ENCODE measurements around the gene UBE2E2. TPM values are rescaled to one million over a fixed set of nuclear protein-coding genes. Genes with fewer than 3 reads are reported as not detected.
A peak's percentile ranks its signal among the peaks of the same experiment; 100 is the strongest.

UBE2E2 gene
- total and polyA plus RNA-seq, 2 of the 13 experiments (the other 11 are each of a cell fraction or from before 2014, with no cell fraction given), result 0.77 to 1.5 TPM

DNA sequence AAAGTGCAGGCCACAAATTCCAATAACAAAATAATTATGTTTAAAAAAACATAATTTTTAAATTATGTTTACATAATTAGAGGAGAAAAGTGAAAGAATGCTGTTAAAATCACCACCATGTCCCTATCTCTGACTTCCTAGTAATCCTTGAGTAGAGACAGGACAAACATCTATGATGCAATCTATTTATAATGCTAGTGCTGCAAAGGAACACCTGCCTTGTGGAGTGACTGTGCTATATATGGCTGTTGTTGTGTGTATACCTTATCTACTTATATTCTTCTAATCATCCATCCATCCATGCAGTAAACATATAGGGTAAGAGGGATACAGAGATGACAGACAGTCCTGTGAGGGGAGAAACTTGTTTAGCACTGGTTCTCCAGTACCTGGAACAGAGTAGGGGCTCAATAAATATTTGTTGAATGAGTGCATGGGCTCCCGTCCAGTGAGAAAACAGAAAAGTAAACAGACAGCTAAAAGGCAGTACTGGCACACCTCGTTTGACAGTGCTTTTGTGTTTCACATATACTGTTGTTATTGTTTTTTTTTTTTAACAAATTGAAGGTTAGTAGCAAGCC, 373.3 kb downstream of the UBE2E2 start:
- no peak for DNase-seq (ENCODE audit: low spot score)
- Histone ChIP-seq H3K9ac (ENCODE audit: insufficient read depth, low read depth, low read length) (no peak overlapping the region), H3K27ac (ENCODE audit: extremely low read length, insufficient read depth, low read length) (no peak overlapping the region), H3K4me2 (ENCODE audit: low read depth, low read length) (no peak overlapping the region), H3K36me3 (replicated peaks in 1 of 2; ENCODE audit: control insufficient read depth in 1 of 2, insufficient read depth in 2 of 2, low read length in 2 of 2) (no peaks in the 10 kb centered on the region), H3K4me3 (replicated peaks in 1 of 3; ENCODE audit: insufficient read depth in 1 of 3, low read depth in 2 of 3, low read length in 3 of 3) (no peak overlapping the region), H3K9me3 (ENCODE audit: low read length) (no peaks in the 10 kb centered on the region), H3K4me1 (ENCODE audit: insufficient read depth, low read length) (no peaks in the 10 kb centered on the region), H3K79me2 (ENCODE audit: insufficient read depth, low read length) (no peaks in the 10 kb centered on the region), H4K20me1 (ENCODE audit: insufficient read depth, low read length) (no peaks in the 10 kb centered on the region), H2AFZ (ENCODE audit: low read length) (no peak overlapping the region), H3K27me3 (ENCODE audit: control insufficient read depth in 1 of 2, insufficient read depth in 2 of 2, low read length in 2 of 2) (no peaks in the 10 kb centered on the region)
- BruUV-seq (replicated peaks), result no TSS peak
- no peak for TF ChIP-seq ZNF160 (CRISPR knock-in tag; IDR thresholded peaks at IDR 0.05)
- TF ChIP-seq CEBPB (IDR thresholded peaks at IDR 0.05; ENCODE audit: borderline replicate concordance, low read depth, low read length), result peak; percentile 42; the same call in 1 of the 2 replicates
- TF ChIP-seq SALL1 (CRISPR knock-in tag; IDR thresholded peaks at IDR 0.05), result no peak
- TF ChIP-seq ZNF543 (CRISPR knock-in tag; IDR thresholded peaks at IDR 0.05), result no peak
- WGBS (ENCODE audit: low lambda C conversion rate), result 2% methylated on average over 2 of the region's 2 CpGs
- ChIA-PET CTCF (ENCODE audit: low intra/inter-chr PET ratio, low total read pairs) (no interaction called here), POLR2A (no interaction called here)
- intact Hi-C loops (cut with micrococcal nuclease; ENCODE audit: unreplicated experiment) (no loop called here), in situ Hi-C loops (cut with HindIII; ENCODE audit: extremely low pct_ligation_motif_present, low pct_unique_long_range_greater_than_20kb) (no loop called here)
- FAIRE-seq, result no peak
- ATAC-seq, result no peak

DNA sequence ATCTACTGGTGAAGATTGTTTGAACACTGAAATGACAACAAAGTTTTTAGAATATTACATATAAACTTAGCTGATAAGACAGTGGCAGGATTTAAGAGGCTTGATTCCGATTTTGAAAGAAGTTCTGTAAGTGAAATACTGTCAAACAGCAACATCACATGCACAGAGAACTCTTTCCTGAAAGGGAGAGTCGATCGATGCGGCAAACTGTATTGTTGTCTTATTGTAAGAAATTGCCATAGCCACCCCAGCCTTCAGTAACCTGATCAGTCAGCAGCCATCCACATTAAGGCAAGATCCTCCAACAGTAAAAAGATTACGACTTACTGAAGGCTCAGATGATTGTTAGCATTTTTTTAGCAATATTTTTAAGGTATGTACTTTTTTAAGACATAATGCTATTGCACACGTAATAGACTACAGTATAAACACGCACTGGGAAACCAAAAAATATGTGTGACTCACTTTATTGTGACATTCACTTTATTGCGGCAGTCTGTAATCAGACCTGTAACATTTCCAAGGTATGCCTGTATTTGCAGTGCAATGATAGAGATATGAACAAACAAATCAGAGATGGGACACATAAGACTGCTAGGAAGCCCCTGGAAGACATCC, 377.1 kb downstream of the UBE2E2 start:
- Histone ChIP-seq H3K4me1 (ENCODE audit: insufficient read depth, low read length) (no peaks in the 10 kb centered on the region), H3K9me3 (ENCODE audit: low read length) (no peaks in the 10 kb centered on the region), H3K4me2 (ENCODE audit: low read depth, low read length) (no peak overlapping the region), H4K20me1 (ENCODE audit: insufficient read depth, low read length) (no peaks in the 10 kb centered on the region), H3K79me2 (ENCODE audit: insufficient read depth, low read length) (no peaks in the 10 kb centered on the region), H3K36me3 (replicated peaks in 1 of 2; ENCODE audit: control insufficient read depth in 1 of 2, insufficient read depth in 2 of 2, low read length in 2 of 2) (no peaks in the 10 kb centered on the region), H3K9ac (ENCODE audit: insufficient read depth, low read depth, low read length) (no peak overlapping the region), H3K27me3 (ENCODE audit: control insufficient read depth in 1 of 2, insufficient read depth in 2 of 2, low read length in 2 of 2) (no peaks in the 10 kb centered on the region), H3K4me3 (replicated peaks in 1 of 3; ENCODE audit: insufficient read depth in 1 of 3, low read depth in 2 of 3, low read length in 3 of 3) (no peak overlapping the region), H3K27ac (ENCODE audit: extremely low read length, insufficient read depth, low read length) (no peak overlapping the region), H2AFZ (ENCODE audit: low read length) (no peak overlapping the region)
- ChIA-PET CTCF (ENCODE audit: low intra/inter-chr PET ratio, low total read pairs) (no interaction called here), POLR2A (no interaction called here)
- FAIRE-seq, result no peak
- ATAC-seq, result no peak
- BruUV-seq (replicated peaks), result no TSS peak
- DNase-seq (ENCODE audit: low spot score), result no peak
- 40% methylated on average over 8 of the region's 8 CpGs for WGBS (ENCODE audit: low lambda C conversion rate)
- in situ Hi-C loops (cut with HindIII; ENCODE audit: extremely low pct_ligation_motif_present, low pct_unique_long_range_greater_than_20kb), result no loop called here
- intact Hi-C loops (cut with micrococcal nuclease; ENCODE audit: unreplicated experiment), result no loop called here
- TF ChIP-seq ZNF512B (CRISPR knock-in tag; IDR thresholded peaks at IDR 0.05; ENCODE audit: borderline replicate concordance) (no peak), NR2F6 (IDR thresholded peaks at IDR 0.05) (no peak), NR2F6 (CRISPR knock-in tag; IDR thresholded peaks at IDR 0.05) (no peak), PHF5A (CRISPR knock-in tag; IDR thresholded peaks at IDR 0.05; ENCODE audit: low read depth, unreplicated experiment) (no peak), AFF4 (CRISPR knock-in tag; IDR thresholded peaks at IDR 0.05) (no peak), ZNF253 (CRISPR knock-in tag; IDR thresholded peaks at IDR 0.05; ENCODE audit: borderline replicate concordance) (no peak), ZMYM2 (CRISPR knock-in tag; IDR thresholded peaks at IDR 0.05) (no peak)

Measured in HepG2 (cell line).